ENCODE data around the gene SLC6A8. TPM values are rescaled to one million over a fixed set of nuclear protein-coding genes. Genes with fewer than 3 reads are reported as not detected.
"Not testable (repeated sequence)": the region's sequence is repeated elsewhere in the genome, so short reads cannot be mapped to it uniquely, and the experiment has no call there.

SLC6A8 gene
- total RNA-seq, 1 donor: 8.8 TPM

- peak overlapping the region; percentile 48 for H3K4me3 ChIP-seq (ENCODE audit: low read depth, low read length)
- TF ChIP-seq CTCF (IDR thresholded peaks at IDR 0.05; ENCODE audit: insufficient read depth, low read length): no peak
- DNase-seq (ENCODE audit: low read depth): no peak
Observed at GRCh38 chrX:153725832-153726285, 38.1 kb downstream of the SLC6A8 start.

- H3K4me3 ChIP-seq (ENCODE audit: low read depth, low read length): peak overlapping the region; percentile 48
- TF ChIP-seq CTCF (IDR thresholded peaks at IDR 0.05; ENCODE audit: insufficient read depth, low read length): no peak
- peak; percentile 38 for DNase-seq (ENCODE audit: low read depth)
Observed at GRCh38 chrX:153726286-153727122, 38.8 kb downstream of the SLC6A8 start.

GRCh38 chrX:153727123-153727931 lies 39.6 kb downstream of the SLC6A8 start:
- TF ChIP-seq CTCF (IDR thresholded peaks at IDR 0.05; ENCODE audit: insufficient read depth, low read length): no peak
- DNase-seq (ENCODE audit: low read depth): peak; percentile 48
- peak overlapping the region; percentile 48 for H3K4me3 ChIP-seq (ENCODE audit: low read depth, low read length)

GRCh38 chrX:153728095-153728494 lies 40.4 kb downstream of the SLC6A8 start:
- no peak for DNase-seq (ENCODE audit: low read depth)
- no peak overlapping the region for H3K4me3 ChIP-seq (ENCODE audit: low read depth, low read length)
- TF ChIP-seq CTCF (IDR thresholded peaks at IDR 0.05; ENCODE audit: insufficient read depth, low read length): no peak

GRCh38 chrX:153728951-153729631 lies 41.4 kb downstream of the SLC6A8 start:
- DNase-seq (ENCODE audit: low read depth): no peak
- H3K4me3 ChIP-seq (ENCODE audit: low read depth, low read length): no peak overlapping the region
- no peak for TF ChIP-seq CTCF (IDR thresholded peaks at IDR 0.05; ENCODE audit: insufficient read depth, low read length)

GRCh38 chrX:153730115-153730514 lies 42.4 kb downstream of the SLC6A8 start:
- DNase-seq (ENCODE audit: low read depth); H3K4me3 ChIP-seq (ENCODE audit: low read depth, low read length): not testable (repeated sequence)

Measured in fibroblast of the aortic adventitia (primary cell).